Activated CD4-positive, alpha-beta T cell treated with anti-CD3 and anti-CD28 coated beads for 48 hours (primary cell): Measurements from ENCODE around the gene KLHDC9.
"Not testable (repeated sequence)": the region's sequence is repeated elsewhere in the genome, so short reads cannot be mapped to it uniquely, and the experiment has no call there.

Source experiments
- DNase-seq: peaks from one replicate; pipeline ENCODE4 v3.0.0-alpha.2; 2020

KLHDC9 gene

GRCh38 chr1:161098210-161099068, at the start of gene KLHDC9:
KLHDC9 (plus strand) TSS chr1:161098361; CDS start chr1:161098536, 175 bp downstream.
- peak; percentile 82 for DNase-seq

- DNase-seq = no peak
Measured at GRCh38 chr1:161048949-161049722, 49.0 kb upstream of the KLHDC9 start.

DNA sequence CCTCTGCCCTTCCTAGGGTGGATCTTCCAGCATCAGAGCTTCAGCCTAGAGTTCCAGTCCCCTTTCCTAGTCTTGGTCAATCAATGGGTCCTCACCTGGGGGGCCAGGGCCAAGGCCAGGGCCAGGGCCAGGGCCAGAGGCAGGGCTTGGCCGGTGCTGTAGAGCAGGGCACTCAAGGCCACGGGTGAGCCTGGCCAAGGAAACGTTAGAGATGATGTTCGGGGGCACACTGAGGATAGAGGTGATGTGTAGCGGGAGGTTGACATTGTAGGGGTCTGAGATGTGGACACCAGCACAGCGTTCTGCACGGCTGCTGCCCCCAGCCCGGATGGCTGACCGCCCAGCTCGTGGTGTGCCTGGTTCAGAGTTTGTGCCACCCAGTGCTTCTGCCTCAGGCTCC, 46.9 kb upstream of the KLHDC9 start:
- no peak for DNase-seq

DNA sequence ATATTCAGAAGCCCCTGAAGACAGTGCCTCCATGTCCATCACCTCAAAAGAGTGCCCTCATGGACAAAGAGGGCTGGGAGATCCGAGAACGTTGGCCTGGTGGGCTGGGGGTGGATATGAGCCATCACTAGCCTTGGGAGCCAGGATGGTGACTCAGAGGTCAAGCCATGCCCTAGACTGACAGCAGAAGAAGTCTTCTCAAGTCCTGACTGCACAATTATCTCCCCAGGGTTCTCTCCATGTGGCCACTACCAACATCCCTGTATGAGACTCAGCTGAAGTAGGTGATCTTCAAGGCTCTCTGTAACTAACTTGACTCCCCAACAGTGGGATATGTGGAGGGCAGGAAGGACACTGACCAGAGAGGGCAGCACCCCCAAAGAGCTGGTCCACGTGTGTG, 45.3 kb upstream of the KLHDC9 start:
- DNase-seq = no peak

GRCh38 chr1:161054232-161054631, 43.9 kb upstream of the KLHDC9 start:
- DNase-seq = no peak

DNA sequence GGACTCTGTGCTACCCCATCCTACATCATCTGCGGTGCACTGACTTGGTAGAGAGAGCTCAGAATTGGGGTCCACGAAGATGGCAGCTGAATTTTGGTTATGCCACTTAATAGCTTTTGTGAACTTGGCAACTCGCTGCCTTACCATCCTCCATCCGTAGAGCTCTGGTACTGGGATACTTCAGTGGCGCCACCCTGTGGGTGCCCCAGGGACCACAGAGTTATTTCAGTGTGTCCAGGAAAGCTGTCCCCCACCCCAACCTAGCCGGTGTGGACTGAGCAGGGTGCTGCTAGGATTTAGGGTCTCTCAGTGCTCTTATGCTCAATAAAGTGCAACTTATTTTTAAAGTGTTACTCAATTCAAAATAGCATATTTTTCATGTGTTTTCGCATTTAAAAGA, 43.4 kb upstream of the KLHDC9 start:
- no peak for DNase-seq

GRCh38 chr1:161059293-161059692, 38.9 kb upstream of the KLHDC9 start:
- DNase-seq = no peak

DNA sequence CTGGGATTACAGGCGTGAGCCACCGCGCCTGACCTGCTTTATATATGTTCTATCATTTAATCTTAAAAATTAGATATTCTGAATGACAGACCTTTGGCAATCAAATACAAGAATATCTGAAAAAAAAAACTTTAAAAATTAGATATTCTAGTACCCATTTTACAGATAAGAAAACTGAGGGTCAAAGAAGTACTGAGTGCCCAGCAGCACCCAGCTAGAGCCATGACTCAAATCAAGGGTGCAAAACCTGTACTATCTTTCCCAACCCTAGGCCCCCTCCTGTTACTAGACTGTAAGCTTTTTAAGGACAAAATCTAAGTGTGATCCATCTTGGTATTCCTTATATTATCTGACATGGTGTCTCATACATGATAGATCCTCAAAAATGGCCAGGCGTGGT, 36.7 kb upstream of the KLHDC9 start:
- DNase-seq = no peak

DNA sequence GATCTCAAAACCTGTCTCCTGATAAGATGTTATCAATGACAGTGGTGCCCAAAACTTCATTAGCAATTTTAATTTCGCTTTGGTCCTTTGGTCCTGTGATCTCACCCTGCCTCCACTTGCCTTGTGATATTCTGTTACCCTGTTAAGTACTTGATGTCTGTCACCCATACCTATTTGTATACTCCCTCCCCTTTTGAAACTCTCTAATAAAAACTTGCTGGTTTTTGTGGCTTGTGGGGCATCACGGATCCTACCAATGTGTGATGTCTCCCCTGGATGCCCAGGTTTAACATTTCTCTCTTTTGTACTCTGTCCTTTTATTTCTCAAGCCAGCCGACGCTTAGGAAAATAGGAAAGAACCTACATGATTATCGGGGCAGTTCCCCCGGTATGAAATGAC, 34.2 kb upstream of the KLHDC9 start:
- DNase-seq = not testable (repeated sequence)

- not testable (repeated sequence) for DNase-seq
Measured at GRCh38 chr1:161065681-161066080, 32.5 kb upstream of the KLHDC9 start.

GRCh38 chr1:161066694-161067093, 31.5 kb upstream of the KLHDC9 start:
- peak; percentile 33 for DNase-seq

- peak; percentile 87 for DNase-seq
Measured at GRCh38 chr1:161068306-161069234, 29.6 kb upstream of the KLHDC9 start.

DNA sequence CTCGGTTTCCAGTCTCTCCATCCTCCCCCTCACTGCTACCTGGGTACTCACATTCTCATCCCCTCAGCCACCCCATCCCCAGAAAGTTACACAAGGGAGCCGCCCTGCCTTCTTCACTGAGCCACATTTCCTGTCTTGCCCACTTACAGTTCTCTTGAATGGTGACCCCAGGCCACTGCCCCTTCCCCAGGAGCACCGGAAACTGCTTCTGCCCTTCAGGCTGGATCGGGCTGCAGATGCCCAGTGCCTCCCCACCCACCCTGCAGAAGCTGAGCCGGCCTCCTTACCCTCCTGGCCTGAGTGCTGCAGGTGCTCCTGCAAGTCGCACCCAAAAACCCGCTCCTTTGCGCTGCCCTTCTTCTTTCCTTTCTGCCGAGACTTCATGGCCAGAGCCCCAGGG, 28.9 kb upstream of the KLHDC9 start:
- DNase-seq = no peak

GRCh38 chr1:161069731-161070270, 28.4 kb upstream of the KLHDC9 start, which contains the start of gene ARHGAP30:
ARHGAP30 (minus strand) TSS chr1:161069891; CDS start chr1:161069624, 267 bp downstream.
- peak; percentile 89 for DNase-seq

GRCh38 chr1:161070761-161071160, 27.4 kb upstream of the KLHDC9 start:
- no peak for DNase-seq

GRCh38 chr1:161071886-161072371, 26.2 kb upstream of the KLHDC9 start:
- DNase-seq = peak; percentile 67

DNA sequence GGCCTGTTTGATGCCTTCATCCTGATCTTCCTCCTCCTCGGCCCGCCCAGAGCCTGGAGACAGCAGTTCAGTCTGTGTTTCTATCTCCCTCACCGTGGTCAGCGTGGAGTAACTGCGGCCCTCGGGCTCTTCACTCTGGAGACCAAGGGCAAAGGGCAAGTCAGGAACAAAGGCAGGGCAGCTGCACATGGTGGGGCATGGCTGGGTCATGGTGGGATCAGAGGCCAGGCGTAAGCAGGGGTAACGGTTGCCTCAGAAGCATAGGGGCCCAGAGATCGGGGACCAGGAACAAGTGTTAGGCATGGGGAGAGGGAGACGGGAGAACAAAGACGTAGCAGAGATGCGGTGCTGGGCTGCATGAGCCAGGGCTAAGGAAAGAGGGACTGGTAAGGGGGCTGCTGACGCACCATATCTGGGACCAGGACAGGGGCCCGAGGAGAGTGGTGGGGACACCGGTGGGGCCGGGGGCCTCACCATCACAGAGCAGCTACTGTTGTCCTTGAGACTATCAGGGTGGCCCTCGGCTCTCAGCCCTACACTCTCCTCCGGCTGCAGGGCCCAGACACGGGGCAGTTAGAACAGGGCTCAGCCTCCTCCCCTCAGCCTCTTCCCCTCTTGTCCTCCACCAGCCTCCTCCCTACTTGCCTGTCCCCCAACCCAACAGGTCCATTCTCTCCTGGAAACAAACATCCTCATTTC, 25.3 kb upstream of the KLHDC9 start:
- DNase-seq = no peak

GRCh38 chr1:161073474-161074121, 24.6 kb upstream of the KLHDC9 start:
- DNase-seq = no peak

DNA sequence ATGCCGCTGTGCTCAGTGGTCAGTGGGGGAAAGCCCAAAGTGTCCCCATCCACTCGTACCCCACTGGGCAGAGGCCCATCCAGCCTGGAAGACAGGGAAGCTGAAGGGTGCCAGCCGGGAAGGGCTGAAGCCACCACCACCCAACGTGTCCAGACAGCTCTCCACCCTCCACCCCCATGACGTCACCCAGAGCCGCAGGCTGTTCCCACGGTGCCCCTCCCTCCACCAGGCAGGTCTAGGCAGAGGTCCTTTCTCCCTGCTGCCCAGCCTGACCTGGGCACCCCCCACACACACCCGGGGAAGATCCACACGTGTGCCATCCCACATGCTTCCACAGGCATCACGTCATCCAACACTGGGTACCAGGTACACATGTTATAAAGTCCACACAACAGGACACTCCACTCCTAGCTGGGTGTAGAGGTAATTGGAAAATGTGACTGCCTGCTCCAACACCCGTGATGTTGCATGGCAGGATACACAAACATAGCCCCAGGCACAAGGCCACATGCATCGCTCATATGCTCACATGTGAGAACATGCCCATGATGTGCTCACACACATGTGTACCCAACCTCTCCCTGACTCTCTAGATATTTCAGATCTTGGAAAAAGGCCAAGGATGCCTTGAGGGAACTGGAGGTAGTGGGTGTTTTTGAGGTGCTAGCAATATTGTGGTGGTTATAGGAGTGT, 23.3 kb upstream of the KLHDC9 start:
- DNase-seq = no peak

GRCh38 chr1:161076410-161076809, 21.8 kb upstream of the KLHDC9 start:
- no peak for DNase-seq
